Inflammatory macrophage treated with lipopolysaccharide for 1 hour (primary cell): ENCODE measurements around the gene EFCAB5.
"Not testable (repeated sequence)": the region's sequence is repeated elsewhere in the genome, so short reads cannot be mapped to it uniquely, and the experiment has no call there.

ENCODE experiments used
- DNase-seq, 2 donors: peaks; one replicate each; pipeline ENCODE4 v3.0.0-alpha.2; 2020 to 2022

Gene EFCAB5

DNA sequence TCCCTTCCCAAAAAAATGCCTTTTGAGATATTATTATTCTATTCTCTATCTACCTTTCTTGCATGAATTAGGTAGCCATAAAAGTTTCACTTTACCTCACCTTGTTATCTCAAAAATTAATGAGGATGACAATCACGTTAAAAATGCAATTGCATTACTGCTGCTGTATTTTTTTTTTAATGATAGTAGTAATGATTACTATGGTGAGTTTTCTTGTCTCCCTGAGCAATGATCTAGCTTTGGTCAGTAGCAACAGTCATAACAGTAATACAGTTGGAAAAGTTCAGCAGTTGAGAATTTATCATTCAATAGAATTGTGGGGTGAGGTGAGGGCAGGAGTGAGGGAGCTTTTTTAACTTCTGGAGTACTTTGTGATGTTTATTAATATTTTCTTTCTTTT, at the start of gene EFCAB5:
Gene EFCAB5 (plus strand): TSS at position 301 of the 400 bp plus-strand sequence. CDS start 163 bp downstream, outside the sequence.
- DNase-seq: no peak

DNA sequence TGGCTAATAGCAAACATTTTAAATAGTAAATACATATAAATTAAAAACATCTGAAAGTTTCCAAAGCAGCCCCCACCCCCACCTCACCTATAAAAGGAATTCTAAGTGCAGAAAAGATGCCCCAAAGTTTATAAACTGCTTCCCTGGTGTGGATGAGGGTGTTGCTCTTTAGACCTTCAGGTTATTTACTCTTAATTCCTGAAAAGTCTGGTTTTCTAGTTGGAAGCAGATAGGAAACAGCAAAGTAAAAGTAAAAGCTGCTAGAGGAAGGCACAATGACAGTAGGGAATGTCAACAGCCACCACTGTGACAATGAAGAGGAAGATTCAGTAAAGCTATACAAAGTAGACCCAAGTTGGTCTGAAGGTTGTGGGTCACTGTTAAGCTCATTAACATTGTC, 49.2 kb upstream of the EFCAB5 start:
- DNase-seq: no peak

- not testable (repeated sequence) for DNase-seq
Measured at GRCh38 chr17:29897136-29897535, 44.3 kb upstream of the EFCAB5 start.

DNA sequence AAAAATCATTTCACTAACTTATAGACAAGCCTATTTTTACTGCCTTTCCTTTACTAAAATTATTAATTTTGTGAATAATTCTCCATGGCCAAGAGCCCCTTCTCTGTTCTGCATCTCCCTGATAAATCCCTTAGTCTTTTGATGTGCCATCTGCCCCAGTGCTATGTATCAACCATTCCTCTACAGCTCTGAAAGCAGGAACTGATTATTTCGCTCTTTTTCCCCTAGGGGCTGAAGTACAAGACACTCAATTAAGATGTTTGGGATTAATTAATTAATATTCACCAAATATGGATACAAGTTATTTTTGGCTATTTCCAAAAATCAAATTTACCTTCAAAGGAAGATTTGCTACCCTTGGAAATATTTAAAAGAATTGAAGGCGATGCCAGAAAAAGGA, 38.0 kb upstream of the EFCAB5 start:
- DNase-seq: no peak

DNA sequence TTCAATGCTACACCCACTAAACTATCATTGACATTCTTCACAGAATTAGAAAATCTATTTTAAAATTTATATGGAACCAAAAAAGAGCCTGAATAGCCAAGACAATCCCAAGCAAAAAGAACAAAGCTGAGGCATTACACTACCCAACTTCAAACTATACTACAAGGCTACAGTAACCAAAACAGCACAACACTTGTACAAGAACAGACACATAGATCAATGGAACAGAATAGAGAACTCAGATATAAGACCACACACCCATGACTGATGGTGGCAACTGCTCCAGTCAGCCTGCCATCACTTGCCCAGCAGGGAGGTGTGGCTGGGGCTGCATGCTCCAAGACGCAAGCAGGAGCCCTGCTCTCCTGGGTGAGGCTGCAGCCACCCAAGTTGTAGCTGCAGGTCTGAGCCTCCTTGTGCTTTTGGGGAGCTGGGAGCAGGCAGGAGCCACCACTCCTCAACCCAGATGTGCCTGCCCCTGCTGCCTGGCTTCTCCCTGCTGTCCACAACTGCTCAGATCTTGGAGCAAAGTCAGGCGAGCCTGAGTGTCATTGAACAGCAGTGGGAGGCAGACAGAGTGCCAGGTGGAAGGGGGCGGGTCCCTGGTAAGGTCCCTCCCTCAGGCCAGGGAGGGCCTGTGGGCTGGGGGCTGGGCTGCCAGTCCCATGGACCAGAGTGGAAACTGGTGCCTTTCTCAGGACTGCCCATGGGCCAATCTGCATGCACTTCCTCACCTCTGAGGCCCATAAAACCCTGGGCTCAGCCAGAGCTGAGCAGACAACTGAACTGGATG, 36.2 kb upstream of the EFCAB5 start:
- no peak for DNase-seq

DNA sequence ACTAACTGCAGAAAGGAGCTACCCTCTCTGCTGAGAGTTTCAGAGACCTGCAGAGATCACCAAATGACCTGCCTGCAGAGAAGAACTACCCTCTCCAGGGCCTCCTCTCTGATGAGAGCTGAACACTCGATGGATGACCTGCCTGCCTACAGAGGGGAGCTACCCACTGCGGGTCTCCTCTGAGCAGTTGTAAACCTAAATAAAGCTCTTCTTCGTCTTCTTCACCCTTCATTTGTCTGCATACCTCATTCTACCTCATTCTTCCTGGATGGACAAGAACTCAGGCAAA, 35.6 kb upstream of the EFCAB5 start:
- DNase-seq: no peak

GRCh38 chr17:29906969-29907368, 34.5 kb upstream of the EFCAB5 start:
- no peak for DNase-seq

GRCh38 chr17:29909236-29910003, 32.0 kb upstream of the EFCAB5 start:
- DNase-seq: no peak

GRCh38 chr17:29911641-29912177, 29.7 kb upstream of the EFCAB5 start:
- no peak for DNase-seq

GRCh38 chr17:29914819-29915537, 26.5 kb upstream of the EFCAB5 start:
- no peak for DNase-seq

DNA sequence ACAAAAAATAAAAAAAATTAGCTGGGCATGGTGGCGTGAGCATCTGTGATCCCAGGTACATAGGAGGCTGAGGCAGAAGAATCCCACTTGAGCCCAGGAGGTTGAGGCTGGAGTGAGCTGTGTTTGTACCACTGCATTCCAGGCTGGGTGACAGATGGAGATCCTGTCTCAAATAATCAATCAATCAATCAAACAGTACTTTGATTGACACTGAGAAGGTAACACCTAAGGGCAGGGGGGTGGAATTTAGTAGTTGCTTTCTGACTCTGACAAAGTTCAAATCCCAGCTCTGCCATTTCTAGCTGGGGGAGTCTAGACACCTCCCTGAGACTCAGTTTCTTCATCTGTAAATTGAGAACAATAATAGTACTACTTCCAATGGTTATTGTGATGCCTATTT, 23.4 kb upstream of the EFCAB5 start:
- DNase-seq: no peak

DNA sequence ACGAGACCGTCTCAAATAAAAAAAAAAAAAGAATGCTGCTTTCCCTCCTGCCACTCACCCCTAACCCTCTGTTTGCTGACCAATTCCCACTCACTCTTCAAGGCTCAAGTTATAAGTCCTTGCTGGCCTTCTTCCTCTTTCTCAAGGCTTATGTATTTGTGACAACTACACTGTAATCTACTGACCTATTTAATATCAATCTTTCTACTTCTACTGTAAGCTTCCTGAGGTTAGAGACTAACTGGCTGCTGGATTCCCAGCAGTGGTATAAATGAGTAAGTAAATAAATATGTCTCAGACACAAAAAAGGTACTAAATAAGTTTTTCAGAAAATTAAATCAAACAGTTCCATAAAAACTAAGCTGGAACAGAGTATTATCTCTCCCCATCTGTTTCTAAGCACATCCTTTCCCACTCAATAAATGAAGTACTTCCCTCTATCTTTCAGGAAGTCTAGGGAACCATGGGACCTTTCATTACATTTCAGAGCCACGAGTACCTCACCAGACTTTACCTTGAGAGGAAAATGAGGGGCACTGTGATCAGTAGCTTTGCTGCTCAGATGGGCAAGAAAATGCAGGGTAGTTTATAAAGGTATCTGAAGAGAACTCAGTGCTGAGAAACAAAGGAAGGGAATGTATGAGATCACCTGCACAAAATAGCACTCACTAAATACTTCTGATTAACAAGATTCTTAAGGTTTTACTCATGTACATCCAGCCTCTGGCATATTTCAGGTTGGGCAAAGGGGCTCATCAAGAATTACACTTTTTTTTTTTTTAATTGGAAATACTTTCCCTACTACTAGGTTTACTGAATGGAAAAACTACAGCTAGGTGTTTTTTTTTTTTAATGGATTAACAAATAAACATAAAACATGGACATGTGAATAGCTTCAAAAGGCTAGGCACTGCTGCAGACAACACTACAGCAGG, 22.2 kb upstream of the EFCAB5 start:
- DNase-seq: peak in 1 of 2 donors; percentile 14

- no peak for DNase-seq
Measured at GRCh38 chr17:29924786-29925185, 16.6 kb upstream of the EFCAB5 start.

DNA sequence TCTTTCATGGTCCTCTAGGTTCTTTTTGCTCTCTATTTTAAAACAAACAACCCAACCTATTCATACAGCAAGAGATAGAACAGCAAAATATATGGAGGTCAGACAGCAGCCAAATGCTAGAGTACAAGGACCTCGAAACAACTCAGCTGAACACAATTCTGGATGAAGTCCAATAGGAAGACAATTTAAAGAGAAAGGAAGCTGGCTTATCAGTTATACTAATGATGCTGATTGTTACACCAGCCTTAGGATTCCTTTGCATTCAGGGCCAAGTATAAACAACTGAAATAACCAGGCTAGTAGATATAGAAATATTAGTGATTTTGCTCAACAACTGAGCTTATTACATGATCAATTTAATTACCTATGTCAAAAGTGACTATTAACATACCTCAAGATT, 13.9 kb upstream of the EFCAB5 start:
- no peak for DNase-seq

DNA sequence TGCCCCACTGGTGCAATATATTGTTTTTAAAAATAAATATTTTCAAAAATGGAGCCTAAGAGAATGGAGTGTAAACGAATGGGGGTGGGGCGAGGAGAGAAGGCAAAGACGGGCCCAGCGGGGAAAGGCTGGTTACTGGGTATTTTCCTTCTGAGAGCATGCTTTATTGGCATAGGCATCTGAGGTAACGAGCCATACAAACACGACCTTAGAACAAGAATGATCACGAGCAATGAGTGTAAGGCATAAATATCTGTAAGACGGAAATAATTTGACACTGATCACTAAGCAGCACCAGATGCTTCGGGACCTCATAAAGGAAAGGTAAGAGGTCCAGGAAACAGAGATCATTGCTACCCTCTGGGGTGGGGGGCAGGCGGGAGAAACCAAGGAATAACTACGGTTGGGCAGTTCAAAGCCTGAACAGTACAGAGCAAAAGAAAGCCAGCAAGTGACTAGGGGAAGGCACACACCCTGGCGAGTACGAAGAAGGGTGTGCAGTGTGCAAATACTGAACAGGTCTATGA, 12.4 kb upstream of the EFCAB5 start:
- peak in 1 of 2 donors; percentile 27 for DNase-seq

DNA sequence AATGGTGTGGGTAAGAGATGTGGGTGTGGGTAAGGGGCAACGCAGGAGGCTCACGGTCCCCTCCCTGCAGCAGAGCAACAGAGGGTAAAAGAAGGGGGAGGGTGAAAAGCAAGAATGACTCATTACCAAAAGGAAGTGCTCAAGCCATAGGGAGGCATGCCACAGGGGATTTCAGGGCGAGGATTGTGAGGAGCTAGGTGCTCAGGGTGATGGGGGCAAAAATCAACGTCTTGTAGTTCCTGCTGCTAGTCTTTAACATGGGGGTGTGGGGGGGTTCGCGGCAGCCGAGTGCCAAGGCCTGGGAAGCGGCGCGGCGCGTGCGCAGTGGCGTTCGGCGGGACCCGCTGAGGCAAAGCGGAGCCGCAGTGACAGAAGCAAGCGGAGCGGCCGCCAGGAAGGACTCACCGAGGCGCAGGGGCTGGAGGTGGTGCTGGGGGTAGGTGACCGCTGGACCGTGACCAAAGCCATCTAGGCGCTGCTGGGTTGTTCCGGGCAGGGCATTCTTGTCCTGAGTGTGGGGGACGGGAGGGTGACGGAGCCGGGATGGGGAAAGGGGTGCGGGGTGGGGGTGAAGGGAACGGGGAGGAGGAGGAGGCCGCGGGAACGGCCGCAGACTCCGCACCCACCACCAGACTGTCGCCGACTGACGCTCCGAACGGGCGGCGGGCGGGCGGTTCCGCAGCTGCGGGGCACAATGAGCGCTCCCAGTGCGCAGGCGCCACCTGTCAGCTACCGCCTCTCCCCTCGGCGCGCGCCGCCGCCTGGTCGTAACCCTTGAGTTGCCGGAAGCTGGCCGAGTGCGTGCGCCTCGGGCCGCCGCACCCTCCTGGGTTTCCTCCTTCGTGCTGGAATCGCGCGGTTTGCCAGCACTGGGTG, 11.7 kb upstream of the EFCAB5 start, which contains the start of gene SSH2:
Gene SSH2 (minus strand): TSS at position 696 of the 876 bp plus-strand sequence. CDS start 228 bp downstream, at position 468.
- peak; percentile 81 to 89 for DNase-seq

DNA sequence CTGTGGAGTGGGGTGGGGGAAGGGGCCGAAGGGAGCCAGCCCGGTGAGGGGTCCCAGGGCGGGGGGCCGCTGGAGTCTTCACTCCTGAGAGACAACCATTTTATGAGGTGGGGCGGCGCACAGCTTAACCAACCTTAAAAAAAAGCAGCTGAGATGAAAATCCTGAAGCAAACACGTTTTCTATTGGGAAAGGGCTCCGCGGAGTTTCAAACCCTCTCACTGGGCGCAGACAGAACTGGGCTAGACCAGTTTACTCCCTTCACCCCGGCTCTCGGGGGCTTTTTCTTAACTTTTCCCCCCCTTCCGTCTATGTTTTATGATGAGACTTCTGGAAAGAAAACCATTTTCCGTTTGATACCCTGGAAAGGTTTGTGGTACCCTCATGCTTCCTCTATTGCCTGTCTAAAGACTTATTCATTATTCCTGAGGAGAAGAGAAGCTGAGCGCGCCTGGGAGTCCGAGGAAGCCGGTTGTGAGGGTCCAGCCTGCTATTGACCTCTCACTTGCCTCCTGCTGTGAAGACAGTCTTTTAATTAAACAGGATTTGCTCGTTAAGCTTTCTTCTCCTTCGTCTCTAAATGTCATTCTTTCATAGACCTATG, 10.9 kb upstream of the EFCAB5 start:
- DNase-seq: peak in 1 of 2 donors; percentile 39

DNA sequence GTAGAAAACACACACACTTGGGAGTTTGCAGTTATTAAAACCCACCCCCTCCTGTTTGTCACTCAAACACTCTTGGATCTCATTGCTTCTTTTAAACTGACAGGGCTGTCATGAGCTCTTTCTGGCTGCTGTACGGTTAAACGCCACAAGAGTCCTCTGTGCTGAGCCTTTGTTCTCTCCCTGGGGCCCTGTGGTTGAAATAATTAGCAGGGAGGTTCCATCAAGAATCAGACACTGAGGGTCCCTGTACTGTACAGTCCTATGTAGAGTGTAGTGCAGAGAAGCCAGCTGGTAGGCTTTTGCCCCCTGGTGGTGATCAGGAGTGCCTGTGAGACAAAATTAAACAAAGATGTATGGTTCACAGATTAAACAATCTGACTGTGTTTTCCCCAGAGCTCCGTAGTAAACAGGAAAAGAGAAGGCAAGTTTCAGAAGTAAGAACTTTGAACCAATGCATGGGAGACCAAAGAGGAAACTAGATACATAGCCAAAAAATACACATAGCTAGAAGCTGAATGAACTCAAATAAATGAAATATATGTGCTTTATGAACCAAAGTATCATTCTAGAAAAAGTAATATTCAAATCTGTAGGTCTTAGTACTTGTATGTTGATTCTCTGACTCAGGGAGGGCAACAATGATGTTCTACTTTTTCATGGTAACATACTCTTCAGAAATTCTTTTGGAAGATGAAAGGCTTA, 10.1 kb upstream of the EFCAB5 start:
- peak; percentile 70 to 79 for DNase-seq

GRCh38 chr17:29933379-29933778, 8.1 kb upstream of the EFCAB5 start:
- no peak for DNase-seq

GRCh38 chr17:29935909-29936308, 5.5 kb upstream of the EFCAB5 start:
- DNase-seq: not testable (repeated sequence)
